Stimulated activated CD8-positive, alpha-beta memory T cell treated with anti-CD3 and anti-CD28 coated beads, Interleukin-4, amount 100 ng/mL, for 24 hours (primary cell): ENCODE results near the gene ZNF397.

Experiments used
- DNase-seq: peaks from one replicate; pipeline ENCODE4 v3.0.0-alpha.2; 2020; ENCODE audit warnings: low read depth

ZNF397 gene

GRCh38 chr18:35246831-35247230 lies 6.0 kb downstream of the ZNF397 start:
- DNase-seq = no peak

GRCh38 chr18:35247412-35248249 lies 6.8 kb downstream of the ZNF397 start:
- DNase-seq = no peak

GRCh38 chr18:35248429-35248828 lies 7.6 kb downstream of the ZNF397 start:
- no peak for DNase-seq

GRCh38 chr18:35252466-35252865 lies 11.6 kb downstream of the ZNF397 start:
- DNase-seq = no peak

GRCh38 chr18:35253655-35254287 lies 12.9 kb downstream of the ZNF397 start:
- DNase-seq = no peak

GRCh38 chr18:35256947-35257346 lies 16.1 kb downstream of the ZNF397 start:
- no peak for DNase-seq

- no peak for DNase-seq
Observed at GRCh38 chr18:35264409-35264808, 23.6 kb downstream of the ZNF397 start.

- peak; percentile 62 for DNase-seq
Observed at GRCh38 chr18:35267161-35267651, 26.4 kb downstream of the ZNF397 start.

GRCh38 chr18:35267809-35268208 lies 27.0 kb downstream of the ZNF397 start:
- no peak for DNase-seq

GRCh38 chr18:35268821-35269220 lies 28.0 kb downstream of the ZNF397 start:
- DNase-seq = no peak

- no peak for DNase-seq
Observed at GRCh38 chr18:35271656-35272055, 30.8 kb downstream of the ZNF397 start.

- DNase-seq = no peak
Observed at GRCh38 chr18:35276267-35276666, 35.4 kb downstream of the ZNF397 start.

- no peak for DNase-seq
Observed at GRCh38 chr18:35277633-35278032, 36.8 kb downstream of the ZNF397 start.

- no peak for DNase-seq
Observed at GRCh38 chr18:35278085-35278484, 37.3 kb downstream of the ZNF397 start.

GRCh38 chr18:35278969-35279368 lies 38.1 kb downstream of the ZNF397 start:
- DNase-seq = no peak

GRCh38 chr18:35282353-35282752 lies 41.5 kb downstream of the ZNF397 start:
- DNase-seq = no peak

GRCh38 chr18:35283923-35284794 lies 43.3 kb downstream of the ZNF397 start:
- DNase-seq = no peak

- no peak for DNase-seq
Observed at GRCh38 chr18:35284841-35285240, 44.0 kb downstream of the ZNF397 start.

- DNase-seq = no peak
Observed at GRCh38 chr18:35289293-35289692, 48.5 kb downstream of the ZNF397 start.

- no peak for DNase-seq
Observed at GRCh38 chr18:35289727-35290093, 48.9 kb downstream of the ZNF397 start.

- DNase-seq = peak; percentile 92
Observed at GRCh38 chr18:35290094-35290735, 49.4 kb downstream of the ZNF397 start, which contains the start of gene ZSCAN30. TSS of gene ZSCAN30 (minus strand) at chr18:35290229. CDS start at chr18:35264352, 25,877 bp downstream.

- DNase-seq = no peak
Observed at GRCh38 chr18:35291166-35291565, 50.3 kb downstream of the ZNF397 start.
